Measurements from ENCODE around the gene CSF3R.
"Not testable (repeated sequence)": the region's sequence is repeated elsewhere in the genome, so short reads cannot be mapped to it uniquely, and the experiment has no call there.

CSF3R gene

DNA sequence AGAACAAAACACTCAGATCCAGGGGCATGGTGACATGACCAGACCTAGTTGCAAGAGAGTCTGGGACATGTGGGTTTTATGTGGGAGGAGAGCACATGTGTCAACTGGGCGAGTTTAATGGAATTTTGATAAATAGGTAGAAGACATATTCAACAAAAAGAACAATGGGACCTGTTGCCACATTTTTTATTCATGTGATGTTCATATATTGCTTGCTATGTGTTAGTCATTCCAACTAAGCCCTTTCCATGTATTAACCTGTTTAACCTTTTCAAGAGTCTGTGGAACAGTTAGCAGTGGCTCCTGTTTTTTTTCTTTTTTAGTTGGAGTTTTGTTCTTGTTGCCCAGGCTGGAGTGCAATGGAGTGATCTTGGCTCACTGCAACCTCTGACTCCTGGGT is 30.1 kb upstream of the CSF3R start:
- DNase-seq: no peak

DNA sequence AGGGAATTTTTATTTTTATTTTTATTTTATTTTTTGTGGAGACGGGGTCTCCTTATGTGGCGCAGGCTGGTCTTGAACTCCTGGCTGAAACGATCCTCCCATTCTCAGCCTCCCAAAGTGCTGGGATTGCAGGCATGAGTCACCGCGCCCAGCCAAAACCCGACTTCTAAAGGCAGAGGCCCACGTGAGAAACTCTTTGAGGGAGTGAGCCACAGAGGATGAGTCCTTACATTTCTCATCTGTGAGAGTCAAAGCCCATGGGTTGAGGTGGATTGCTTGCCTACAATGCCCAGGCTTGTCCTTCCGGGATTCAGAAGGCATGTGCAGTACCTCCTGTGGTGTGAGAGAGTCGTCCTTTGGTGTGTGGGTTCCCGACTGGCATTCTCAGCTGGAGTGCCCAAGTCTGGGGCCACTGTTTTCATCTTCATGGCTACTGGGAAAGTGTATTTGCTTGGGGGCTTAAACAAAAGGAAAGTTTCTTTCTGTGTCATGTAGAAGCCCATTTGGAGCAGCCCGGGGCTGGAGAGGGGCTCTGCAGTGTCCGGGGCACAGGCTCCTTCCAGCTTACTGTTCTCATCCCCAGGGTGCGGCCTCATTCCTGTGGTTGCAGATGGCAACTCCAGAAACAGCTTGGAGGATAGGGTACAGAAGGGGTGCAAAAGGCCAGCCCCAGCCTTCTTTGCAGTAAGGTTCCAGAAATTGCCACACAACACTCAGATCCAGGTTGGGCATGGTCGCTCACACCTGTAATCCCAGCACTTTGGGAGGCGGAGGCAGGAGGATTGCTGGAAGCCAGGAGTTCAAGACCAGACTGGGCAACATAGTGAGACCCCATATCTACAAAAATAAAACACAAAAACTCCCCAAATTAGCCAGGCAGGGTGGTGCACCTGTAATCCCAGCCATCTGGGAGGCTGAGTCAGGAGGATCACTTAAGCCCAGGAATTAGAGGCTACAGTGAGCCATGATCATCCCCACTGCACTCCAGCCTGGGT is 29.4 kb upstream of the CSF3R start:
- DNase-seq: no peak

DNA sequence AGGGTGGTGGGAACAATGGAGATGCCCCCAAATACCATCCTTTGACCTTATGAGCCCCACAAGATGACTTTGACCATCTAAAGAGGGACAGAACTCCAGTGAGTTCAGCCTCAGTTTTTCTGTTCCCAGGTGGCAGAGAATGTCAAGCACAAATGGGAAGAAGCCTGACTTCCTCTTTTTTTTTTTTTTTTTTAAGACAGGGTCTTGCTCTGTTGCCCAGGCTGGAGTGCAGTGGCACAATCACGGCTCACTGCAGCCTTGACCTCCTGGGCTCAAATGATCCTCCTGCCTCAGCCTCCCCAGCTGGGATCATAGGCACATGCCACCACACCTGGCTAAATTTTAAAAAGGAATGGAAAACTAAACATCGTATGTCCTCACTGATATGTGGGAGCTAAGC is 28.5 kb upstream of the CSF3R start:
- not testable (repeated sequence) for DNase-seq

DNA sequence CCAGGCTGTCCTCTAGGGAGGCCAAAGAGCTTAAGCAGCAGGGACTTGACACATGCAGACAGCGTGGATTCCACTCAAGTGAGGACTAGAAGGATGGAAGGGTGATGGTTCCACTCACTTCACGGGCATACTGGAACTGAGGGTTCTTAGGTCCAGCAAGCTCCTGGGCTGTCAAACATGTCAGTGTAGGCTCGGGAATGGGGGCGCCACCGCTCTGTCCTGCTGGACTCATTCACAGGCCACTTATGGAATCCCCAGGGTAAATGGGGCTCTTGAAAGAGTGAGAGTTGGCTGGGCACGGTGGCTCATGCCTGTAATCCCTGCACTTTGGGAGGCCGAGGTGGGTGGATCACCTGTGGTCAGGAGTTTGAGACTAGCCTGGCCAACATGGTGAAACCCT is 27.7 kb upstream of the CSF3R start:
- DNase-seq: no peak

DNA sequence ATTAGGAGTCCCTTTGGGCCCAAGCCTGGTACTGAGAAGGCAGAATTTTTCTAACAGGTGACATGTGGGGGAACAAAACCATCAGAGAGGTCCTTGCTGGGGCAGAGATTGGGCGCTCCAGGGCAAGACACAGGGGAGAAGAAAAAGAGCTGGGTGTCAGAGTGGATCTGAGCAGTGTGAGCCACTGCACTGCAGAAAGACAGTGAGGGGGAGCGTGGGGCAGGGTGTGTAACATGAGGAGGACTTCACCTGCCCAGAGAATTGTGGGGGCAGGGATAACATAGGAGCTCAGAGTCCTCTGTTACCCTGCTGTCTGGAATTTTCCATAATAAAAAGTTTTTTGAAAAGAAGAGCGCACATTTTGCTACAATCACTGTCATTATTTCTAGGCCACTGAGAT is 25.5 kb upstream of the CSF3R start:
- peak; percentile 34 for DNase-seq

DNA sequence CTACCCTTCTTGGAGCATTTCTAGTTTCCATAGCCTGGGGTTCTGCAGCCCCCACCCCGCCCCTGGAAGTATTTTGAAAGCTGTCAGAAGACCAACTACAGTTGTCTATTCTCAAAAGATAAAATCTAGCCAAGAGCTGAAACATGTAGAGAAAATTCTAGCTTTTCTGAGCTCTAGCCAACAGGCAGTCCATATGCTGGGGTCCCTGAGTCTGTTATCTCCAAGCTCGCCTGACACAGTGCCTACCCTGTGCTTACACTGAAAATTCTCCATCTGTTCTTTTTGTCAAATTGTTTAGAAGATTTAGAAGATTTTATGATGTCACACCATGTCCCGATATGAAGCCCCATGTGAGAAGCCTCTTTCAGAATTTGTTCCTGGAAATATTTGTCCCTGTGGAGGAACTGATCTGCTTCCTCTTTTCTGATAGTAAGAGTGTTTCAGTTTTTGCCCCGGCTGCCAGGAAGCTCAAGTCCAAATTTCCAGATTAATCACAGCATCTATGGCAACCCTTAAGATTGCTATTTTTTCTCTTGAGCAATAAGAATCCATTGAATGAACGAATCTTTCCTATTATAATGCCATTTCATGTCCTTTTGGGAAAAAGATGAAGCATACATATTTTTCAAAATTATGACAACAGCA is 23.7 kb upstream of the CSF3R start:
- no peak for DNase-seq

DNA sequence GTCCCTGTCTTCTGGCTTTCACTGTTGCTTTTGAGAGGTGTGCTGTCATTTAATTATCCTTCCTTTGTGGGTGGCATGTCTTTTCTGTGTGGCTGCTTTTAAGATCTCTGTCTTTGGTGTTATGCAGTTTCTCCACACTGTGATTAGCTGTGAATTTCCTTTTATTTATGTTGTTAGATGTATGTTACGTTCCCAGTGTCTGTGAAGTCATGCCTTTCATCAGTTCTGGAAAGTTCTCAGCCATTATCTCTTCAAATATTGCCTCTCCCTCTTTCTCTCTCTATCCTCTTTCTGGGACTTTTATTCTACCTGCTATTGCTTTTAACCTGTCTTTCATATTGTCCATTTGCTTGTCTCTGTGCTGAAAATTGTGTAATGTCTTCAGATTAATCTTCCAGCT is 21.0 kb upstream of the CSF3R start:
- DNase-seq: no peak

DNA sequence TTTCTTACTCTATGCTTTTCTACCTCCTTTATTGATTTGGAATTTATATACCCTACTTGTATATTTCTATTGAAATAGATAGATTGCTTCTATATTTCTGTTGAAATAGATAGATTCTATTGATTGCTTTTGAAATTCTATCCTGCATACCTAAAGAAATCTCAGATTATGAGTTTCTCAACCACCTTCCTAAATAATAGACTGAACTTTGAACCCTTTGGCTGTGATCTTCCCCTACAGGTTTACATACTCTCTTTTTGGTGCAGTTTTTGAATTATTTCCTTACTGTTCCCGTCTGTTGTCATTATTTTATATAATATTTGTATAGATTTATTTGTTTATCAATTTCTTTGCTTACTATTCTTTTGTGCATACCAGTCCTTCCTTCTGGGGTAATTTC is 20.4 kb upstream of the CSF3R start:
- DNase-seq: no peak

DNA sequence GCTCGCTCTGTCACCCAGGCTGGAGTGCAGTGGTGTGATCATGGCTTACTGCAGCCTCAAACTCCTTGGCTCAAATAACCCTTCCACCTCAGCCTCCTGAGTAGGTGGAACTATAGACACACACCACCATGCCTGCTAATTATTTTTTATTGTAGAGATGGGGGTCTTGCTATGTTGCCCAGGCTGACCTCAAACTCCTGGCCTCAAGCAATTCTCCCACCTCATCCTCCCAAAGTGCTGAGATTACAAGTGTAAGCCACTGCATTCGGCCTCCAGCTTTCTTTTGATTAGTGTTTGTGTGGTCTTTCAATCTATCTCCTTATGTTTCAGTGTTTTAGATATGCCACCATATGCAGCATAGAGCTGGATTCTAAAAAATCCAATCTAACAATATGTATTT is 19.9 kb upstream of the CSF3R start:
- DNase-seq: no peak

DNA sequence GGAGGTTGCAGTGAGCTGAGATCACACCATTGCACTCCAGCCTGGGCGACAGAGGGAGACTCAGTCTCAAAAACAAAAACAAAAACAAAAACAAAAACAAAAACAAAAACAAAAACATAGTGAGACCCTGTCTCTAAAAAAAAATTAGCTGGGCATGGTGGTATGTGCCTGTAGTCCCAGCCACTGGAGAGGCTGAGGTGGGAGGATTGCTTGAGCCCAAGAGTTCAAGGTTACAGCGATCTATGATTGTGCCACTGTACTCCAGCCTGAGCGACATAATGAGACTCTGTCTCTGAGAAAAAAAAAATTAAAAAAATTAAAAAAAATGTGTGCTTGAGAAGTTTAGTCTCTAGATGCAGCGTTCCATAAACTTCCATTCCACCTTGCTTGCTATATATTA is 19.2 kb upstream of the CSF3R start:
- not testable (repeated sequence) for DNase-seq

DNA sequence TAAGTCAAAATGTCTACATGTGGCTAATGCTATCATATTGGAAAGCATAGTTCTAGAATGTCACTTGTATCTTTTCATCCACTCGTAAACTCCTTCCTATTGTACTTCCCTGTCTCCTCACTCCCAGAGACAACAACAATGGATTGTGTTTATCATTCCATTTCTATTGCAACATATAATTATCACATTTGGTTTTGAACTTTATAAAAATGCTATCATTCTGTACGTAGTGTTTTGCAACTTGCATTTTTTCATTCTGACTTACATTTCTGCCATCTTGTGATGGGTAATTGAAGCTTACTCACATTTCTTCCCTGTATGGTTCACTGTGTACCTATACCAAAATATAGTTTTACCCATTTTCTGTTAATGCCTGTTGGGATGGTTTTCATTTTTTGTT is 14.5 kb upstream of the CSF3R start:
- DNase-seq: no peak

DNA sequence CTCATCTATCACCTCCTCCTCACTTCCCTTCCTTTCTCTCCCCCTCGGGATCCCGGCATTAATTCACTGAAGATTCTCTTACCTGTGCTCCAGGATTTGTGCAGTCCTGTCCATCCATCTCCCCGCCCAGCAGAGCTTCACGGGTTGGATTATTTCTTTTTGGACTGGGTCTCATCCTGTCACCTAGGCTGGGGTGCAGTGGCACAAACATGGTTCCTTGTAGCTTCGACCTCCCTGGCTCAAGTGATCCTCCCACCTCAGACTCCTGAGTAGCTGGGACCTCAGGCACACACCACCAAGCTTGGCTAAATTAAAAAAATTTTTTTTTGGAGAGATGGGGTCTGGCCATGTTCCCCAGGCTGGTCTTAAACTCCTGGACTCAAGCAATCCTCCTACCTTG is 12.3 kb upstream of the CSF3R start:
- DNase-seq: no peak

DNA sequence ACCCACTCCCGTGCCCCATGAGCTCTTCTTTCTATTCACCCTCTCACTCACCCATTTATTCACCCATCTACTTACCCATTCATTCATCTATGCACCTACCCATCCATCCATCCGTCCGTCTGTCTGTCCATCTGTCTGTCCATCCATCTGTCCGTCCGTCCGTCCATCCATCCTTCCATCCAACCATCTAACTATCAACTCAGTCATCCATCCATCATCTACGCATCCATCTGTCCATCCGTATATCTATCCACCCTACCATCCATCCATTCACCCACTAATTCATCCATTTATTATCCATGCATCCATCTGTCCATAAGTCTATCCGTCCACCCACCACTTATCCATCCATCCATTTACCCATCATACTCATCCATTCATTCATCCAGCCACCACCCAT is 10.8 kb upstream of the CSF3R start:
- DNase-seq: no peak

DNA sequence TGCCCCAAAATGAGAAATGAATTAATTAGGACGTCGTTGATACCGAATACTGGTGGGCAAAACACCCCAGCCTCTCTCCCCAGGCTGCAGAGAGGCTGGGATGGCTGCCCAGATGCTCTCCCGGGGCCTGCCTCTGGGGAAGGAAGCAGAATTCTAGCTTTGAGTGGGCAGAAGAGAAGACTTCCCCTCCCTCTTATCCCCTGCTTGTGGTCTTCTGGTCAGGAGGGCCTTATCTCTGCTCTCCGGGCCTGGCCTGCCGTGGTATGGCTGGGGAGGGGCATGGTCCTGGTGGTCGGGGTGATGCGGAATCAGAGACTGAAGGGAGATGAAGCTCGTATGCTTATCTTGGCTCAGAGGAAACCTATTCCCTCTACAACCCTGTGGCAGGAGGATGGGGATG is 9.8 kb upstream of the CSF3R start:
- DNase-seq: no peak

DNA sequence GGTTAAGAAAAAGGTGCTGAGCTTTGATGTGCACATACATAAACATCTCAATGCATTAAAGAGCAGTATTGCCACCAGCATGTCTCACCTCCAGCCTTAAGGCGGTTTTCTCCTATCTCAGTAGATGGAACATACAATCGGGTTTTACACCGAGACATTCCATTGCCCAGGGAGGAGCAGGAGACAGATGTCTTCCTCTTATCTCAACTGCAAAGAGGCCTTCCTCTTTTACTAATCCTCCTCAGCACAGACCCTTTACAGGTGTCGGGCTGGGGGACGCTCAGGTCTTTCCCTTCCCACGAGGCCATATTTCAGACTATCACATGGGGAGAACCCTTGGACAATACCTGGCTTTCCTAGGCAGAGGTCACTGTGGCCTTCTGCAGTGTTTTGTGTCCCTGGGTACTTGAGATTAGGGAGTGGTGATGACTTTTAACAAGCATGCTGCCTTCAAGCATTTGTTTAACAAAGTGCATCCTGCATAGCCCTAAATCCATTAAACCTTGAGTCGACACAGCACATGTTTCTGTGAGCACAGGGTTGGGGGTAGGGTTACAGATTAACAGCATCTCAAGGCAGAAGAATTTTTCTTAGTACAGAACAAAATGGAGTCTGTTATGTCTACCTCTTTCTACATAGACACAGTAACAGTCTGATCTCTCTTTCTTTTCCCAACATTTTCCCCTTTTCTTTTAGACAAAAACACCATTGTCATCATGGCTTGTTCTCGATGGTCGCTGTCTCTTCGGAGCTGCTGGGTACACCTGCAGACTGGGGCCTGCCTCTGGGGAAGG is 6.7 kb upstream of the CSF3R start:
- not testable (repeated sequence) for DNase-seq

DNA sequence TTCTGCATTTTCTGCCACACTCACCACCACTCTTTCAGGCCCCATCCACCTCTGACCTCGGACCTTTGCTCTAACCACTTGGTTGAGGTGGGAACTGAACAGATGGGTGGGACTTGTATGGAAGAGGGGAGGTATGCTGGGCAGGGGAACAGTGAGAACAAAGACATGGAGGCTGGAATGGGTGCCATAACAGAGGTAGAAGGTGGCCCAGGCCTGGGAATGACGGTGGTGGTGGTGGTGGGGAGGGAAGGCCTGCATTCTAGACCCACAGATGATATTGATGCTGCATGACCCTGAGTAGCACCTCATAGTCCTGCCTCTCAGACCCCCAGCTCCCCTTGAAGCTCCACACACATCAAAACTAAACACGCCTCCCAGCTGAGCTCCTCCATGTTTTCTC is 5.2 kb upstream of the CSF3R start:
- no peak for DNase-seq

DNA sequence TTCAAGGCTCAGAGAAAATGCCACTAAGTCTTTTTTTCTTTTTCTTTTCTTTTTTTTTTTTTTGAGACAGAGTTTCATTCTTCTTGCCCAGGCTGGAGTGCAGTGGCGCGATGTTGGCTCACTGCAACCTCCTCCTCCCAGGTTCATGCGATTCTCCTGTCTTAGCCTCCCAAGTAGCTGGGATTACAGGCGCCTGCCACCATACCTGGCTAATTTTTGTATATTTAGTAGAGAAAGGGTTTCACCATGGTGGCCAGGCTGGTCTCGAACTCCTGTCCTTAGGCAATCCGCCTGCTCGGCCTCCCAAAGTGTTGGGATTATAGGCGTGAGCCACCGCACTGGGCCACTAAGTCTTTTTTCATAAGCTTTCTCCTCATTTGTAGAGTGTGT is 4.6 kb upstream of the CSF3R start:
- DNase-seq: not testable (repeated sequence)

DNA sequence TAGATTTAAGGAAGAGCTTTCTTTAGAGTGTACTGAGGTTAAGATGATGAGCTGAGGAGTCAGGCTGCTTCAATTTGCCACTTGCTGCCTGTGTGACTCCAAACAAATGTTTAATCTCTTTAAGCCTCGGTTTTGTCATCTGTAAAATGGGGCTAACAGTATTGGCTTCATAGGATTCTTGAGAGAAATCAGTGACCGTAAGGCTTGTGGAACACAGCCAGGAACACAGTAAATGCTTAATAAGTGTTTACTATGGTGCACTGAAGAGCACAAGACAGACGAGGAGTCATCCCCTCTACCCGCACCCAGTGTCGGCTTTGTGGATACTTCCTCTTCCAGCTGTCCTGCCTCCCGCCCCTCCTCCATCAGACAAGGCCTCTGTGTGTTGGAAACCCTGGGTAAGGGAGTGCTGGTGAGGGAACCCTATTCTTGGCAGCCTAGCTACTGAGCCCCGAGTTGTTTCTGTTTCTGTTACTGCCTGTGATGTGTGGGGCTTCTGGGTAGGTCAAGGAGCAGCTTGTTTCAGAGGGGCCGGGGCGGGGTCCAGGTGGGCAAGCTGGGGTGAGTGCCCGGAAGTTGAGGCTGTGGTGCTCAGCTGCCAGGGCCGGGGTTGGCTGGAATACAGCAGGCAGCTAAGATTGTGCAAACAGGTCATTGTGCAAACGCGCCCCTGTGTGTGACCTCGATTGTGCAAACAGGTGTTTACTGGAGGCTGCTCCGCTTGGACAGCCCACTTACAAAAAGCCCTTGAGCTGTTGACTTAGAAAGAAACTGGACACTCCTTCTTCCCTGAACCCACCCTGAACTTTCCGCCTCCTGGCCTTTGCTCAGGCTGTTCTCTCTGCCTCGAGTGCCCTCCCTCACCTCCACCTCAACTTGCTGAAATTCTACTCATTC is 4.0 kb upstream of the CSF3R start:
- DNase-seq: peak; percentile 99

DNA sequence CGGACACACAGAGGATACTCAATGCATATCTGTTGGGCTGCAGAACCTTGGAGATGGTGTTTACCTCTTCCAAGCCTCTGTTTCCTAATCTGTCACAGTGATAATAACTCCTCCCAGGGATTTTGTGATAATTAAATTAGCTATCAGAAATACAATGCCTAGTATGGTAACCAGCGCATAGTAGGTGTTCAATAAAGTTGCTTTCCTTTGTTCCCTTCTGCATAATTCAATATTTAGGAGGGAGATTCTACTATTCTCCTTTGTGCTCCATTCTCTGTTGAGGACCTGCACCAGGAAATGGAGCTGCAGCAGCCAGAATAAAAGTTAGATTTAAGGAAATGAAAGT is 3.4 kb upstream of the CSF3R start:
- no peak for DNase-seq

DNA sequence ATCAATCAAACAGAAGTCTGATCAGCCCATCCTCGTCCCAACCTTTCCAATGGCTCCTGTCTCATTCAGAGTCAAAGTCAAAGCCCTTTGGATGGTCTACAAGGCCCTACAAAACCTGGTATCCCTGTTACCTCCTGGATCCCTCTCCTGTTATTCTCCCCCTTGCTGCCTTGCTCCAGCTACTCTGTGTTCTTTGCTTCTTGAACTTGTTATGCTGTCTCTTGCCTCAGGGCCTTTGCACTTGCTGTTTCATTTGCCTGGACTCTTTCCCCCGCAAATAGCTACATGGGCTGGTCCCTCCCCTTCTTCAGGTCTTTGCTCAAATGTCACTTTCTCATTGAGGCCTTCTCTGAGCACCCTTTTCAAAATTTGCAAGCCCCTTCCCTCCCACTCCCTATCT is 1.4 kb upstream of the CSF3R start:
- DNase-seq: no peak

DNA sequence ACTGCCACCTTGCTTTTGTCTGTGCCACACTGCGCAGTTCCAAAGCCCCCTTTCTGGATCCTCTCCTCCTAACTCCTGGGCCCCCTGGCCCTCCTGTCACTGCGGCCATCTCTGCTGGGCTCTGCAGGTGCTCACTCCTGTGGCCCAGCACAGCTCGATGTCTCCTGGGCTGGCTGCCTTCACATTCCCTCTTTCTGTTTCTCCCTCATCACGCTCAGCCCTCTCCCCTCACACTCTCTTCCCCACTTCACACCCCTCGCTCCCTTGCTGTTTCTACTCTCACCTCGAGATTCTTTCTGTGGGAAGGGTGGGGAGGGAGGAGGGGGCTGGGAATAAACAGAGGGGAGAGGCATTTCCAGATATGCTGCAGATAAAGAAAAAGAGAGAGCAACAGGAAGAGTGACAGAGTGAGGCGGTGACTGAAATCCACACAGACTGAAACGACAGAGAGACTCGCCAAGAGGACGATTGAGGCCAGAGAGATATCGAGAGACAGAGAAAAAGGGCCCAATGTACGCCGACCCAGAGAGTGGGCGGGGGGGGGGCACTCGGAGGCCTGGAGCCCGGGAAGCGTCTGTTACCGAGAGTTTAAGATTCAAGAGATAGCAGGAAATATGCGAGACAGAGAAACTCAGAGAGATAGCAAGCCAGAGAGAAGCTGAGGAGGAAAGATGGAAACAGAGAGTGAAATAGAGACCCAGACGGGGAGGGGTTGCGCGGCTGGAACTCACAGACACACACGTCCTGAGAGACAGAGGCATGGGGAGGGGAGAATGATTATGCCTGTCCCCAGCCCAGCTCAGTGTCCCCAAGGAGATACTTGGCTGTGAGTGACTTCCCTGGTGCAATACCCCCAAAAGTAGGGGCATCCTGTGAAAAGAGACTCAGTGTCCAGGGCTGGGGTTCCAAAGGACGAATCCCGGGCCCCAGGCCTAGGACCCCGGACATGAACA is 666 bp downstream of the CSF3R start:
- DNase-seq: no peak

All from NCI-H510A treated with DMSO at 0.1 percent for 48 hours (cell line).